ENCODE measurements around the gene DBN1. TPM values are rescaled to one million over a fixed set of nuclear protein-coding genes. Genes with fewer than 3 reads are reported as not detected.

Gene DBN1
- polyA plus RNA-seq, 1 donor (not counting 4 experiments of a cell fraction or from before 2014, with no cell fraction given) = 59.4 TPM

- H3K9ac ChIP-seq (ENCODE audit: control insufficient read depth, extremely low read depth, insufficient read depth, low read length) = peak overlapping the region; percentile 60
- H3K9me1 ChIP-seq (ENCODE audit: control insufficient read depth, extremely low read depth, insufficient read depth, low read length) = no peaks in the 10 kb centered on the region
- peaks cover 20 to 45% of the 10 kb centered on the region in 2 experiments for H3K36me3 ChIP-seq (ENCODE audit: control insufficient read depth in 2 of 2, extremely low read depth in 1 of 2, insufficient read depth in 2 of 2, low read length in 2 of 2)
- H2AFZ ChIP-seq (ENCODE audit: control insufficient read depth, low read length) = no peak overlapping the region
- H3K4me3 ChIP-seq (ENCODE audit: control insufficient read depth in 2 of 3, extremely low read depth in 1 of 3, insufficient read depth in 2 of 3, low read depth in 1 of 3, low read length in 3 of 3) = no peak overlapping the region
- peaks cover 33% of the 10 kb centered on the region for H3K79me2 ChIP-seq (ENCODE audit: control insufficient read depth, insufficient read depth, low read length)
- no peaks in the 10 kb centered on the region for H4K20me1 ChIP-seq (ENCODE audit: control insufficient read depth, extremely low read depth, insufficient read depth, low read length)
- FAIRE-seq = peak; percentile 74
- DNase-seq (ENCODE audit: low read depth, low spot score) = no peak
- H3K27me3 ChIP-seq (ENCODE audit: control insufficient read depth, extremely low read depth, insufficient read depth, low read length) = no peaks in the 10 kb centered on the region
- peaks cover 72% of the 10 kb centered on the region for H3K4me1 ChIP-seq (ENCODE audit: control insufficient read depth, extremely low read depth, insufficient read depth, low read length)
- H3K9me3 ChIP-seq (ENCODE audit: control insufficient read depth, low read depth, low read length) = no peaks in the 10 kb centered on the region
- H3K4me2 ChIP-seq (ENCODE audit: control insufficient read depth, extremely low read depth, insufficient read depth, low read depth, low read length) = peak overlapping the region; percentile 56
- peak overlapping the region; percentile 15 for H3K27ac ChIP-seq (ENCODE audit: control insufficient read depth, insufficient read depth, low read length)
- dilution Hi-C loops (cut with MboI; ENCODE audit: extremely low pct_ligation_motif_present, low sequenced_read_pairs) = no loop called here
- TF ChIP-seq EZH2 (IDR thresholded peaks at IDR 0.05; ENCODE audit: low read length) = peak; percentile 43
- TF ChIP-seq CTCF (optimal IDR thresholded peaks at IDR 0.05 in 1 of 3, IDR thresholded peaks at IDR 0.05 in 1 of 3, conservative IDR thresholded peaks at IDR 0.05 in 1 of 3; ENCODE audit: extremely low read depth in 1 of 3, insufficient read depth in 2 of 3, low read length in 3 of 3) = peak in 1 of 3 experiments; percentile 7
Measured at GRCh38 chr5:177430140-177430951, 43.1 kb downstream of the DBN1 start.

DNA sequence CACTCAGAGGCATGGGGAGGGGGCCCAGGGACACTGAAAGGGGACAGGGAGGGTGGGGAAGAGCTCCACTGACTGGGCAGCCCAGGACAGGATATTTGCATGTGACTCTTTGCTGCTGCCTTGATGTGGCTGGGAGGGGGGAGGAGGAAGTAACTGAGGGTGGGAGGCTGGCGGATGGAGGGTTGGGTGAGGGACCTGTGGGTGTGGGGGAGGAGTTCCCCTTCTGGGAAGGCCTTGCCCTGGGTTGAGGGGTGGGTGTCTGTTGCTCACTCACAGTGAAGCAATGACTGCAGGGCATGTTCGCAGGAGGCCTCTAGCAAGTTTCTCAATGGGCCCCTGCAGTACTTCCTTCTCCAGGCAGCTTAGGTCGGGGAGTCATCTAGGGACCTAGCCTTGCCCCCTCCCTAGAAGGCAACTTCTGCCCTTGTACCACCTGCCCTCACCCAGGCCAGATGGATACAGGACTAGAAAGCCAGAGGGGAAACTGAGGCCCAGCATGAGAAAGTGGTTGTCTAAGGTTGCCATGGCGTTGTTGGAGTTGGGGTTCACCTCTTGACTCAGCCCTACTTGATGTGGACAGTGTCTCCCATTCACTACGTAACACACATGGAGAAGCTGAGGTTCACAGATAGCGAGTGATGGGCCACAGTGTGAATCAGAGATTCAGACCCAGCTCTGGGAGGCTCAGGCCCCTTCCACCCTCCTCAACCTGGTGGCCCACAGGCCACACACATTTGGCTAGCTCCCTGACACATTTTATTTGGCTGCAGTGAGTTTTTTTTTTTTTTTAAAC lies 44.0 kb downstream of the DBN1 start:
- peaks cover 19 to 36% of the 10 kb centered on the region in 2 experiments for H3K36me3 ChIP-seq (ENCODE audit: control insufficient read depth in 2 of 2, extremely low read depth in 1 of 2, insufficient read depth in 2 of 2, low read length in 2 of 2)
- H3K9me1 ChIP-seq (ENCODE audit: control insufficient read depth, extremely low read depth, insufficient read depth, low read length) = no peaks in the 10 kb centered on the region
- no peak overlapping the region for H3K27ac ChIP-seq (ENCODE audit: control insufficient read depth, insufficient read depth, low read length)
- H3K27me3 ChIP-seq (ENCODE audit: control insufficient read depth, extremely low read depth, insufficient read depth, low read length) = no peaks in the 10 kb centered on the region
- H3K9me3 ChIP-seq (ENCODE audit: control insufficient read depth, low read depth, low read length) = no peaks in the 10 kb centered on the region
- H3K4me1 ChIP-seq (ENCODE audit: control insufficient read depth, extremely low read depth, insufficient read depth, low read length) = peaks cover 73% of the 10 kb centered on the region
- no peak overlapping the region for H2AFZ ChIP-seq (ENCODE audit: control insufficient read depth, low read length)
- H3K9ac ChIP-seq (ENCODE audit: control insufficient read depth, extremely low read depth, insufficient read depth, low read length) = no peak overlapping the region
- peaks cover 33% of the 10 kb centered on the region for H3K79me2 ChIP-seq (ENCODE audit: control insufficient read depth, insufficient read depth, low read length)
- TF ChIP-seq CTCF (optimal IDR thresholded peaks at IDR 0.05 in 1 of 3, IDR thresholded peaks at IDR 0.05 in 1 of 3, conservative IDR thresholded peaks at IDR 0.05 in 1 of 3; ENCODE audit: extremely low read depth in 1 of 3, insufficient read depth in 2 of 3, low read length in 3 of 3) = no peak
- no peak for TF ChIP-seq EZH2 (IDR thresholded peaks at IDR 0.05; ENCODE audit: low read length)
- no peaks in the 10 kb centered on the region for H4K20me1 ChIP-seq (ENCODE audit: control insufficient read depth, extremely low read depth, insufficient read depth, low read length)
- H3K4me2 ChIP-seq (ENCODE audit: control insufficient read depth, extremely low read depth, insufficient read depth, low read depth, low read length) = no peak overlapping the region
- DNase-seq (ENCODE audit: low read depth, low spot score) = no peak
- dilution Hi-C loops (cut with MboI; ENCODE audit: extremely low pct_ligation_motif_present, low sequenced_read_pairs) = no loop called here
- no peak for FAIRE-seq
- H3K4me3 ChIP-seq (ENCODE audit: control insufficient read depth in 2 of 3, extremely low read depth in 1 of 3, insufficient read depth in 2 of 3, low read depth in 1 of 3, low read length in 3 of 3) = no peak overlapping the region
